PC-3 (cell line): ENCODE data around the gene IQCE. TPM values are rescaled to one million over a fixed set of nuclear protein-coding genes. Genes with fewer than 3 reads are reported as not detected.

Experiments used
- ATAC-seq: fragments of 200-7000 bp; cut with Tn5 transposase; 2 replicates; pipeline ENCODE4 v1.9.1; 2020; ENCODE audit warnings: mild to moderate bottlenecking, moderate library complexity
- BruUV-seq: library from RNA; stranded (reverse); fragments of 400-500 nt; replicated peaks from 2 replicates; lab custom pipeline; 2021; lab: Mats Ljungman, UMichigan
- CTCF ChIA-PET: fragments of 300-600 bp; sonication (Branson Sonifier 250); formaldehyde crosslinking; loops from one replicate; lab custom pipeline; 2022; ENCODE audit warnings: antibody characterized with exemption; lab: Charles Lee
- POLR2A ChIA-PET: fragments of 300-600 bp; sonication (Branson Sonifier 250); formaldehyde crosslinking; loops from one replicate; lab custom pipeline; 2022; ENCODE audit warnings: antibody characterized with exemption; ENCODE audit not compliant: unreplicated experiment; lab: Charles Lee
- DNase-seq: peaks from one replicate; pipeline ENCODE4 v3.0.0-alpha.2; 2015
- H2AFZ ChIP-seq: fragments of 300-600 bp; sonication (generic); 2 replicates; pipeline ENCODE4 v1.6.0; 2016; ENCODE audit warnings: antibody characterized with exemption, low read length
- H3F3A ChIP-seq: fragments of 300-600 bp; sonication (generic); one replicate; pipeline ENCODE4 v1.6.0; 2017; ENCODE audit warnings: antibody characterized with exemption, low read length, control low read depth, mild to moderate bottlenecking; ENCODE audit not compliant: unreplicated experiment
- H3K27ac ChIP-seq: fragments of 300-600 bp; sonication (generic); 2 replicates; pipeline ENCODE4 v1.5.1; 2016; ENCODE audit warnings: mild to moderate bottlenecking, low read length
- H3K27me3 ChIP-seq: fragments of 300-600 bp; sonication (generic); 2 replicates; pipeline ENCODE4 v1.6.1; 2016; ENCODE audit warnings: low read length, mixed read lengths
- H3K36me3 ChIP-seq: fragments of 300-600 bp; sonication (generic); 2 replicates; pipeline ENCODE4 v1.6.1; 2016; ENCODE audit warnings: low read depth, mixed run types, low read length, mixed read lengths
- H3K4me1 ChIP-seq: fragments of 300-600 bp; sonication (generic); 2 replicates; pipeline ENCODE4 v1.5.1; 2016; ENCODE audit warnings: low read length; ENCODE audit not compliant: insufficient read depth
- H3K4me2 ChIP-seq: fragments of 300-600 bp; sonication (generic); 2 replicates; pipeline ENCODE4 v1.6.0; 2016; ENCODE audit warnings: low read length
- H3K4me3 ChIP-seq: fragments of 300-600 bp; sonication (generic); 2 replicates; pipeline ENCODE4 v1.5.1; 2016; ENCODE audit warnings: mild to moderate bottlenecking, low read length, mixed read lengths
- H3K79me2 ChIP-seq: fragments of 300-600 bp; sonication (generic); 2 replicates; pipeline ENCODE4 v1.6.1; 2017; ENCODE audit warnings: low read length, mixed read lengths
- H3K9ac ChIP-seq: fragments of 300-600 bp; sonication (generic); 2 replicates; pipeline ENCODE4 v1.6.0; 2016; ENCODE audit warnings: mild to moderate bottlenecking, low read length
- H3K9me2 ChIP-seq: fragments of 300-600 bp; sonication (generic); replicated peaks from 2 replicates; pipeline ENCODE4 v1.6.1; 2016; ENCODE audit warnings: mixed run types, low read length, mixed read lengths
- H3K9me3 ChIP-seq: fragments of 300-600 bp; sonication (generic); 2 replicates; pipeline ENCODE4 v1.6.1; 2016; ENCODE audit warnings: low read length, mixed read lengths
- H4K20me1 ChIP-seq: fragments of 300-600 bp; sonication (generic); 2 replicates; pipeline ENCODE4 v1.6.1; 2016; ENCODE audit warnings: low read length, mixed read lengths
- CTCF ChIP-seq: fragments of 300-600 bp; sonication (generic); conservative IDR thresholded peaks from 2 replicates; pipeline ENCODE4 v1.5.1; 2017; ENCODE audit warnings: antibody characterized with exemption, low read depth, mild to moderate bottlenecking, low read length
- EZH2 ChIP-seq: fragments of 300-600 bp; sonication (generic); IDR thresholded peaks from one replicate; pipeline ENCODE4 v1.6.1; 2017; ENCODE audit warnings: antibody characterized with exemption, mild to moderate bottlenecking, low read length; ENCODE audit not compliant: unreplicated experiment
- EZH2phosphoT487 ChIP-seq: fragments of 300-600 bp; sonication (generic); IDR thresholded peaks from 2 replicates; pipeline ENCODE4 v1.6.1; 2018; ENCODE audit warnings: mild to moderate bottlenecking, antibody characterized with exemption, low read length, borderline replicate concordance
- intact Hi-C: fragments of 100-400 bp; cut with micrococcal nuclease; formaldehyde crosslinking; loops from 2 replicates; pipeline ENCODE4 v1.9.0; 2023
- total RNA-seq: library from RNA; depleted of rRNA; stranded (reverse); fragments of >200 nt; gene quantifications from 2 replicates; pipeline ENCODE4 v1.2.3, GENCODE V29; 2014

Gene IQCE
- total RNA-seq, 1 experiment from 2014 or later: 9.7 TPM

- Histone ChIP-seq H3K9ac (no peak overlapping the region), H3K4me3 (peak overlapping the region; percentile 55), H4K20me1 (no peaks in the 10 kb centered on the region), H3K9me2 (no peaks in the 10 kb centered on the region), H2AFZ (peak overlapping the region; percentile 66), H3K4me2 (peak overlapping the region; percentile 69), H3K27me3 (no peaks in the 10 kb centered on the region), H3K79me2 (no peaks in the 10 kb centered on the region), H3F3A (no peaks in the 10 kb centered on the region), H3K27ac (no peak overlapping the region), H3K36me3 (no peaks in the 10 kb centered on the region), H3K4me1 (peaks cover 9% of the 10 kb centered on the region), H3K9me3 (no peaks in the 10 kb centered on the region)
- ChIA-PET CTCF (no interaction called here), POLR2A (no interaction called here)
- TF ChIP-seq CTCF (no peak), EZH2 (no peak), EZH2phosphoT487 (no peak)
- DNase-seq (no peak), ATAC-seq (peak; percentile 31)
- intact Hi-C loops: no loop called here
- BruUV-seq: TSS peak; percentile 22
Measured at GRCh38 chr7:2613931-2614600, 55.3 kb downstream of the IQCE start.

- TF ChIP-seq CTCF (no peak), EZH2 (no peak), EZH2phosphoT487 (no peak)
- Histone ChIP-seq H3F3A (no peaks in the 10 kb centered on the region), H3K4me2 (peak overlapping the region; percentile 69), H3K4me3 (peak overlapping the region; percentile 55), H3K4me1 (peaks cover 9% of the 10 kb centered on the region), H3K9me2 (no peaks in the 10 kb centered on the region), H2AFZ (peak overlapping the region; percentile 66), H3K9me3 (no peaks in the 10 kb centered on the region), H3K79me2 (no peaks in the 10 kb centered on the region), H3K36me3 (no peaks in the 10 kb centered on the region), H3K27ac (no peak overlapping the region), H3K27me3 (no peaks in the 10 kb centered on the region), H4K20me1 (no peaks in the 10 kb centered on the region), H3K9ac (no peak overlapping the region)
- CTCF ChIA-PET: interaction anchor here (0.6 kb wide), 1 partner anchor 95 kb away, joined by 3 read pairs; no protein-coding TSS in a partner anchor
- POLR2A ChIA-PET: no interaction called here
- intact Hi-C loops: no loop called here
- DNase-seq (no peak), ATAC-seq (peak; percentile 6)
- BruUV-seq: no TSS peak
Measured at GRCh38 chr7:2614631-2615330, 56.0 kb downstream of the IQCE start.
